ENCODE data around the gene KCNK17.

KCNK17 gene

GRCh38 chr6:39314273-39314795, at the start of gene KCNK17:
TSS of gene KCNK17 (minus strand) at chr6:39314419. CDS start at chr6:39314320, 99 bp downstream.
- DNase-seq = no peak

GRCh38 chr6:39363280-39363679, 49.1 kb upstream of the KCNK17 start:
- DNase-seq = no peak

- DNase-seq = peak in 25 of 56 donors; percentile 4 to 73 (median 42)
These were observed 48.3 kb upstream of the KCNK17 start for GRCh38 chr6:39362487-39362865.

- peak in 48 of 56 donors; percentile 11 to 74 (median 50) for DNase-seq
These were observed 47.7 kb upstream of the KCNK17 start for GRCh38 chr6:39361657-39362486.

GRCh38 chr6:39360378-39360777, 46.2 kb upstream of the KCNK17 start:
- no peak for DNase-seq

- no peak for DNase-seq
These were observed 43.9 kb upstream of the KCNK17 start for GRCh38 chr6:39357998-39358686.

GRCh38 chr6:39353698-39354315, 39.6 kb upstream of the KCNK17 start:
- no peak for DNase-seq

- no peak for DNase-seq
These were observed 36.7 kb upstream of the KCNK17 start for GRCh38 chr6:39350723-39351505.

GRCh38 chr6:39348740-39349139, 34.5 kb upstream of the KCNK17 start:
- DNase-seq = no peak

- peak in 46 of 56 donors; percentile 5 to 83 (median 40) for DNase-seq
These were observed 33.8 kb upstream of the KCNK17 start for GRCh38 chr6:39347906-39348585.

- no peak for DNase-seq
These were observed 33.0 kb upstream of the KCNK17 start for GRCh38 chr6:39347206-39347605.

GRCh38 chr6:39344821-39345280, 30.6 kb upstream of the KCNK17 start:
- DNase-seq = no peak

- DNase-seq = no peak
These were observed 29.2 kb upstream of the KCNK17 start for GRCh38 chr6:39343396-39343870.

GRCh38 chr6:39342692-39343395, 28.6 kb upstream of the KCNK17 start:
- DNase-seq = peak in 1 of 56 donors; percentile 3

- DNase-seq = no peak
These were observed 27.7 kb upstream of the KCNK17 start for GRCh38 chr6:39341937-39342336.

GRCh38 chr6:39341352-39341751, 27.1 kb upstream of the KCNK17 start:
- DNase-seq = no peak

- DNase-seq = peak in 2 of 56 donors; percentile 6 to 23
These were observed 25.8 kb upstream of the KCNK17 start for GRCh38 chr6:39339868-39340550.

- no peak for DNase-seq
These were observed 25.1 kb upstream of the KCNK17 start for GRCh38 chr6:39339096-39339867.
